ENCODE results near the gene ACAN.

- no peak for TF ChIP-seq CTCF (IDR thresholded peaks at IDR 0.05; ENCODE audit: extremely low read depth in 1 of 2, insufficient read depth in 1 of 2, low read depth in 1 of 2, low read length in 2 of 2)
- TF ChIP-seq GATA2 (IDR thresholded peaks at IDR 0.05; ENCODE audit: insufficient read depth, insufficient read length, low read depth, low read length), result no peak
Measured at GRCh38 chr15:88802991-88803240, 320 bp upstream of the ACAN start.
